Loucy (cell line): ENCODE data around the gene MAGOHB.

Experiments
- EZH2phosphoT487 ChIP-seq: fragments of 200-600 bp; IDR thresholded peaks from 2 replicates; pipeline ENCODE4 v1.6.1; 2018; ENCODE audit warnings: antibody characterized with exemption, mild to moderate bottlenecking, moderate library complexity, borderline replicate concordance
- TF ChIP-seq, protein P1 (sequence below): fragments of 200-600 bp; sonication (generic); conservative IDR thresholded peaks from 2 replicates; pipeline ENCODE4 v1.5.1; 2014; ENCODE audit warnings: mild to moderate bottlenecking, antibody characterized with exemption, low read length

DNA sequence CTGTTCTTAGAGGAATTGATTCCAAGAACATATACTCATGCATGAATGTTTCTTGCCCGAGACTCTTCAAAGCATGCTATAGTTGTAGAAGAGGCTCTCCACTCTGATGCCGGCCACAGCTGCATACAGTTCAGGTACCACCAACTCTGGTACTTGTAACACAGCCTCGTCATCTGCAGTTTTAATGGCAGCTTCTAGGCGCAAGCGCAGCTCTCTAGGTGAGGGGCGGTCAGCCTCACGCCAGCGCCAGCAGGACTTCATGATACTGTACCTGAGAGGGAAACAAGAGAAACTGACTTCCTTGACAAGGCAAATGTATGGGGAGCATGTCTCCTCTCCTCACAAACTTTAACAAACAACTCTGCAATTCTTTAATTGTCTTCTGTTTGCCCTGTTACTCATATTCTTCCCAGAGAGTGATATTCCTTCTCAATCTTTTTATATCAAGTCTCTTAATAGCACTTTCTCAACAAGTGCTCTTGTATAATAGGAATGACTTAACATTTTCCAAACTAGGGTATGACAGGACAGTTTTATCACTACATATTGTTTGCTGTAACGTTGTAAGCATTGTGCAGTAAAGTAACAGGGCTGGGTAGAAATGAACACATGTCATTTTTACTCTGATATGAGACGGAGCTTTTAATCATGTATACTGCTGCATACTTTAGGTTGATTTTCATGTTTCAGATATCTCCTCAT, 6.8 kb upstream of the MAGOHB start:
- TF ChIP-seq, protein P1, sequence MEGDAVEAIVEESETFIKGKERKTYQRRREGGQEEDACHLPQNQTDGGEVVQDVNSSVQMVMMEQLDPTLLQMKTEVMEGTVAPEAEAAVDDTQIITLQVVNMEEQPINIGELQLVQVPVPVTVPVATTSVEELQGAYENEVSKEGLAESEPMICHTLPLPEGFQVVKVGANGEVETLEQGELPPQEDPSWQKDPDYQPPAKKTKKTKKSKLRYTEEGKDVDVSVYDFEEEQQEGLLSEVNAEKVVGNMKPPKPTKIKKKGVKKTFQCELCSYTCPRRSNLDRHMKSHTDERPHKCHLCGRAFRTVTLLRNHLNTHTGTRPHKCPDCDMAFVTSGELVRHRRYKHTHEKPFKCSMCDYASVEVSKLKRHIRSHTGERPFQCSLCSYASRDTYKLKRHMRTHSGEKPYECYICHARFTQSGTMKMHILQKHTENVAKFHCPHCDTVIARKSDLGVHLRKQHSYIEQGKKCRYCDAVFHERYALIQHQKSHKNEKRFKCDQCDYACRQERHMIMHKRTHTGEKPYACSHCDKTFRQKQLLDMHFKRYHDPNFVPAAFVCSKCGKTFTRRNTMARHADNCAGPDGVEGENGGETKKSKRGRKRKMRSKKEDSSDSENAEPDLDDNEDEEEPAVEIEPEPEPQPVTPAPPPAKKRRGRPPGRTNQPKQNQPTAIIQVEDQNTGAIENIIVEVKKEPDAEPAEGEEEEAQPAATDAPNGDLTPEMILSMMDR = no peak
- no peak for TF ChIP-seq EZH2phosphoT487
